ENCODE measurements around the gene ACVR1.

ACVR1 gene

GRCh38 chr2:157808421-157808820, 67.7 kb downstream of the ACVR1 start:
- TF ChIP-seq CTCF (IDR thresholded peaks at IDR 0.05; ENCODE audit: extremely low read depth, insufficient read depth, missing control alignments), result no peak
- in situ Hi-C loops (cut with MboI; ENCODE audit: low pct_unique_long_range_greater_than_20kb, low sequenced_read_pairs, unreplicated experiment), result no loop called here
- no peak for DNase-seq (ENCODE audit: low spot score)

GRCh38 chr2:157806426-157807077, 69.6 kb downstream of the ACVR1 start:
- no peak for DNase-seq (ENCODE audit: low spot score)
- in situ Hi-C loops (cut with MboI; ENCODE audit: low pct_unique_long_range_greater_than_20kb, low sequenced_read_pairs, unreplicated experiment), result no loop called here
- TF ChIP-seq CTCF (IDR thresholded peaks at IDR 0.05; ENCODE audit: extremely low read depth, insufficient read depth, missing control alignments), result no peak

GRCh38 chr2:157805519-157805918, 70.6 kb downstream of the ACVR1 start:
- TF ChIP-seq CTCF (IDR thresholded peaks at IDR 0.05; ENCODE audit: extremely low read depth, insufficient read depth, missing control alignments), result no peak
- in situ Hi-C loops (cut with MboI; ENCODE audit: low pct_unique_long_range_greater_than_20kb, low sequenced_read_pairs, unreplicated experiment), result no loop called here
- no peak for DNase-seq (ENCODE audit: low spot score)

GRCh38 chr2:157804355-157804754, 71.8 kb downstream of the ACVR1 start:
- in situ Hi-C loops (cut with MboI; ENCODE audit: low pct_unique_long_range_greater_than_20kb, low sequenced_read_pairs, unreplicated experiment), result no loop called here
- DNase-seq (ENCODE audit: low spot score), result no peak

GRCh38 chr2:157803952-157804351, 72.2 kb downstream of the ACVR1 start:
- no peak for TF ChIP-seq CTCF (IDR thresholded peaks at IDR 0.05; ENCODE audit: extremely low read depth, insufficient read depth, missing control alignments)
- no peak for DNase-seq (ENCODE audit: low spot score)
- in situ Hi-C loops (cut with MboI; ENCODE audit: low pct_unique_long_range_greater_than_20kb, low sequenced_read_pairs, unreplicated experiment), result no loop called here

More at GRCh38 chr2:157804355-157804754, 71.8 kb downstream of the ACVR1 start:
- no peak for TF ChIP-seq CTCF (IDR thresholded peaks at IDR 0.05; ENCODE audit: extremely low read depth, insufficient read depth, missing control alignments)

- no peak for DNase-seq (ENCODE audit: low spot score)
- in situ Hi-C loops (cut with MboI; ENCODE audit: low pct_unique_long_range_greater_than_20kb, low sequenced_read_pairs, unreplicated experiment), result no loop called here
- no peak for TF ChIP-seq CTCF (IDR thresholded peaks at IDR 0.05; ENCODE audit: extremely low read depth, insufficient read depth, missing control alignments)
Observed at GRCh38 chr2:157803476-157803875, 72.7 kb downstream of the ACVR1 start.

All from GM13977 (cell line).